ENCODE results near the gene DNAJB5. TPM values are rescaled to one million over a fixed set of nuclear protein-coding genes. Genes with fewer than 3 reads are reported as not detected.
"Not testable (repeated sequence)": the region's sequence is repeated elsewhere in the genome, so short reads cannot be mapped to it uniquely, and the experiment has no call there.

DNAJB5 gene
- total RNA-seq, 1 donor from 2014 or later: 9.1 TPM

DNA sequence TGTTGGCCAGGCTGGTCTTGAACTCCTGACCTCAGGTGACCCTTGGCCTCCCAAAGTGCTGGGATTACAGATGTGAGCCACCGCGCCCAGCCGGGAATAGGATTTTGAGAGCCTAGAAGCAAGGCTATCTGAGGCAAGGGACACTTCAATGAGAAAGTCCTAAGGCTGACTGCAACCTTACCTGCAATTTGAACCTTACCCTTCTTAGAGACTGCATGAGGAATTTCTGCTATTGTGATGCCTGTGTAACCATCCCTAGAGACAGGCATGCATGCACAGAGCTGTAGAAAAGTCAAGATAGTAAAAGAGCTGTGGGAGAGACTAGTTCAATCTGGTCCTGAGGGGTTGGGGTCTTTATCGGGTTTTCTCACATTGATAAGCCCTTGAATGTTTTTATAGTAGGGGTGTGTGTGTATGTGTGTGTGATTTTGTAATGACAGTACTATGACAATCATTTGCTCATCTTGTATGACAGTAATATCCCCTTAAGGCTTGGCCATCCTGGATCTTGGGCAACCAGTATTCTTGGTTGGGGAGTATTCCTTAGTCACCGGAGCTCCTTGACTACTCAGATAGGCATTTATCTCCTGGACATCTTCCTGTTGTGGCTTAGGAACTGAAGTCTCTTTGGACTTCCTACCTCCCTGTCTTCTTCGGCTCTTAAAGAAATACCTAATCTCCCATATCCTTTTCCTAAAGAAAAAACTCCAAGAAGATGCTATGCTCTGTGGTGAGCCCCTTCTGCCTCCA, 11.2 kb downstream of the DNAJB5 start:
- no peak for DNase-seq

DNA sequence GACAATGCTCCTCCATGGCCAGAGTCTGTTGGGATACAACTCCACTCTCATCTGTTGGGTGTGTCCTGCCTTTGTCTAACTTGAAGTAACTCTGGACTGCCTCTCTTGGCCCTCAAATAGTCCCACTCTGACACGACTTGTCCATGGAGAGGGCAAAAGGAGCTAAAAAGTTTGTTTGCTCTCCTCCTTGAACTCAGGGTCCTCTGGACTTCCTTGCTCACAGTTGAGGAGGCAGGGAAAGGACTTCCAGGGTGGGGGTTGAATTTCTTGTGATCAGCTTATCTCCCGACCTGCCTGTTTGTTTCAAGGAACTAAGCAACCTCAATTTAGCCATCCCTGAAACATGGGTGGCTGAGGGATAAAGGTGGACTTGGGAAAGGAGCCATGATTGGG, 11.7 kb downstream of the DNAJB5 start:
- DNase-seq: no peak

DNA sequence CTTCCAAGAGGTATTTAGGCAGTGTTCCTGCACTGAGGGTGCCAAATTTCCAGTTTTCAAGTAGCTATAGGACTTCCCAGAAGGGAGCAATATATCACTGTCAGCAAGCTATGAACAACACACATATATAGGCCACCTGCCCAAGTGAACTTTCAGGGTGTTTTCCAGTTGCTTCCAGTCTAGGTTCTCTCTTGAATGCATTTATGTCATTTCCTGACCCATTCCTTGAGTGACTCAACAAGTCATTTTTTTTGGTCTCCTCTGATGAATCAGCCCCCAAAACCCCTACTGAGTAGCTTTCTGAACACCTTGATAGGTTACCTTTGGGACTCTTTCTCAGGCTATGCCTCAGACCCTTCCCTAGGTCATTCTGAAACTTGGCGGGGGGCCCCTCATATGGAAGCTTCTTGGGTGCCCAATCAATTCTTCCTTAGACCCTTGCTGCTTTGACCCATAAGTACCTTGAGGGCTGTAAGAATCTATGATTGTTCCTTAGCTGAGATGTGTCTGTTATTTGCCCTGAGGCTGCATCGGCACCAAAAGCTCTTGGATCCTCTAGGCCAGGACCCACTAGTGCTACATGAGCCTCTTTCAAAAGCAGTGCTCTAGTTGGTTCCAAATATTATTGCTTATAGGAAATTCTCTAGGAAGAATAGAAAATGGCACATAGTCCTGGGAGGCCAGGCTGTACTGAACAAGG, 12.4 kb downstream of the DNAJB5 start:
- DNase-seq: no peak

DNA sequence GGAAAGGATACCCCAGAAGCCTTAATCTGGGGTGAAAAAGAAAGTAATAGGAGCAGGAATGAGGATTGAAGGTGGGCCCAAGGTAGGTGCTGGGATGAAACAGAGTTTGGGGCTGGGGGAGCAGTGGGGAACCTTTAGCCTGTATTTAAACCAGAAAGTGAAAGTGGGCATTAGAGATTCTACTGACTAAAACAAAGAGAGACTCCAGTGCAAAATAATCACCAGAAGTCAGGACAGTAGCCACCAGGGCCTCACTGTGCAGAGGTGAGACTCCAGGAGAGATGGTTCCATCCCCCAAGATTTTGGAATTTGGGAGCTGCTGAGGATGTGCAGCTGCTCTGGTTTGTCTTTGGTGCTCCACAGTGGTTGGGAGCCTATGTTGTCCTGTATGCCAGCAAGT, 13.1 kb downstream of the DNAJB5 start:
- no peak for DNase-seq

DNA sequence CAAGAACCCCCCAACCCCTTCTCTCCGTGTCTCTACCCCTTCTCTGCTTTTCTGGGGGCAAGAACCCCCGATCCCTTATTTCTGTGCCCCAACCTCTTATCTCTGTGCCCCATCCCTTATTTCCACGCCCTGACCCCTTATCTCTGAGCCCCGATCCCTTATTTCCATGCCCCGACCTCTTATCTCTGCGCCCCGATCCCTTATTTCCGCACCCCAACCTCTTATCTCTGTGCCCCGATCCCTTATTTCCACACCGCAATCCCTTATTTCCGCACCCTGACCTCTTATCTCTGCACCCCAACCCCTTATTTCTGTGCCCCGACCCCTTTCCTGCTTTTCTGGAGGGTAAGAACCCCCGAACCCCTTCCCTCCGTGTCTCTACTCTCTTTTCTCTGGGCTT, 14.8 kb downstream of the DNAJB5 start:
- DNase-seq: not testable (repeated sequence)

DNA sequence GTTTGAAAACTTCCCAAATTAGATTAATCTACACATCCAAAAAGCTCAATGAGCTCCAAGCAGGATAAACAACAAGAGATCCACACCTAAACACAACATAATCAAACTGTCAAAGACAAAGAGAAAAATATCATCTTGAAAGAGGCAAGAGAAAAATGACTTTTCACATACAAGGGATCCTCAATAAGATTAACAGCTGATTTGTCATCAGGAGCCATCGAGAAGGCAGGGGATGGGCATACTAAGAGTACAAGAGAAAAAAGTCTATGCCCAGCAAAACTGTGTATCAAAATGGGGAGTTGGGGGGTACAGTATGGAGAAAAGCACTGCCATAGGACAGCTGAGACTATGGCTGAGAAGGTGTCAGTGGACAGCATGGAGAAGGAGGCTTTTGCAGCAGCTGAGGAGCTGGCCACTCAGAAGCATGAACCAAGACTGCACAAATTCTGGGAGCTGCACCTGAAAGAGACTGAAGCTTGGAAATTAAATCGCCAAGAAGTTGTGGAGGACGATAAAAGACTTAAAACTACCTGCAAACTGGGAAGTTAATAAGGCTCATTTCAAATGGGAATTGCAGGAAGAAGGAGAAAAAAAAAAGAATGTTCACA, 20.9 kb downstream of the DNAJB5 start:
- DNase-seq: no peak

DNA sequence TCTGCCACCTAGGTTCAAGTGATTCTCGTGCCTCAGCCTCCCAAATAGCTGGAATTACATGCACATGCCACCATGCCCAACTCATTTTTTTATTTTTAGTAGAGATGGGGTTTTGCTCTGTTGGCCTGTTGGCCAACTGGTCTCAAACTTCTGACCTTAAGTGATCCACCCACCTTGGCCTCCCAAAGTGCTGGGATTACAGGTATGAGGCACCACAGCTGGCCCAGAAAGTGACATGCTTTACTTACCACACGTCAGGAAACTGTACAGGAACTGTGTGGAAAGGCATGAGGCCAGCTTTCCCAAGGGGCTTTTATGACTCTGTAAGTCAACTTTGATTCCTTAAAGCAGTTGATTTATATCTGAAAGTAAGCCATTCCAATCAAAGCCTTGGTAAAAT, 25.0 kb downstream of the DNAJB5 start:
- no peak for DNase-seq

DNA sequence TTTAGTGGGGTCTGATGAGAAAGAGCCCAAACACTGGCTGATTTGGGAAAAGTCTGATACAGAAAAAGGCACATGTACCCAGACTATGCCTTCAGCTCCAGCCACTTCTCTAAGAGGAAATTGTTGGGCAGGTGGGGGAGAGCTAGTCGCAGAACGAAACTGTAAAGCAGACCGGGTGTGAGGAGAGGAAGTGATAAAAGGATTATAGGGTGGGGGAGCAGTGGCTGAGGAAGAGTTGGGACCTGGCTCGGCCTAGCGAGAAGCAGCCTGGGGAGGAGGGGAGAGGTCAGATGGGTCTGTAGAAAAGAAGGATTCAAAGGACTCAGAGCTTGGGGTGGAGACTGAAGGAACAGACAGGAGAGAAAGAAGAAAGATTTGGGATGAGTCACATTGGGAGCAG, 33.9 kb downstream of the DNAJB5 start:
- DNase-seq: not testable (repeated sequence)

DNA sequence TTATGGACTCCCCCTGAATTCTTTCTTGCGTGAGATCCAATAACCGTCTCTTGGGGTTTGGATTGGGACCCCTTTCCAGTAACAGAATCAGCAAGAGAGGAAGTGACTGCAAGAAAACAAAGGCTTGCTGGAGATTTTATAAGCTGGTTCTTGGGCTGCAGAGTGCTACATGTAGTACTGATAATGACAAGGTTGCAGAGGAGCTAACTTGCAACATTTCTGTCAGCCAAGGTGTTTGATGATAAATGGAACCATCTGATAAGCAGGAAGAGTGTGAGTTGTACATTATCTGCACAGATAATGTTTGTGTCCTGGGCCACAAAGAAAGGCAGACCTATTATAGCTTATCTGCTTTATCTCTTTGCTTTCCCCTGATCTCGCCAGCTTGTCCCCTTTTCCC, 37.1 kb downstream of the DNAJB5 start:
- DNase-seq: no peak

DNA sequence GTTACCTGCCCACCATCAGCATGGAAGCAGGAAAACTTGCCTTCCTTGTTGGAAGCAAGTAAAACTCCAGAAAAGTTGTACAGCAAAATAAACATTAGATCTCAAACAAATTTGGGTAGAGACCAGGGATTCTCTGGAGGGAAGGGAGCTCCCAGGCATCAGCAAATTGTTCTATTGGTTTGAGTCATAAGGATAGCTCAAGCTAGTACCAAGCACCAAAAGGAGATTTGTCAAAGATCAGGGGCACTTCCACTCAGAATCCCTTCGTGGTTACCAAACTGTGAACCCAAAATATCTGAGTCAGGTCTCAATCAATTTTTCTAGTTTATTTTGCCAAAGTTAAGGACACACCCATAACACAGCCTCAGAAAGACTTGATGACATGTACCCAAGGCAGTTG, 37.8 kb downstream of the DNAJB5 start:
- no peak for DNase-seq

DNA sequence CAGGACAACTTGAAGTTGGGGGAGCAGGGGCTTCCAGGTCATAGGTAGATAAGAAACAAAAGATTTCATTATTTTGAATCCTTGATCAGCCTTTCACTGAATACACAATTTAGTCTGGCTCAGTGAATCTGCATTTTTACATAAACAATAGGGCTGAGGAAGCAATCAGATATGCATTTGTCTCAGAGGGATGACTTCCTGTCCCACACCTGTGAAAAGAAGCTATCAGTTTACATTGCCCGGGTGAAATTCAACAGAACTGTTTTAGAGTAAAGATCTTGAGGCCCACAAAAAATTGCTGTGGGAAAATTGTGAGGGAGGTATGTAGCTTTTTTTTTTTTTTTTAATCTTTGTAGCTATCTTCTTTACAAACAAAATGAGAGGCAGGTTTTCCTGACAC, 38.3 kb downstream of the DNAJB5 start:
- DNase-seq: no peak

DNA sequence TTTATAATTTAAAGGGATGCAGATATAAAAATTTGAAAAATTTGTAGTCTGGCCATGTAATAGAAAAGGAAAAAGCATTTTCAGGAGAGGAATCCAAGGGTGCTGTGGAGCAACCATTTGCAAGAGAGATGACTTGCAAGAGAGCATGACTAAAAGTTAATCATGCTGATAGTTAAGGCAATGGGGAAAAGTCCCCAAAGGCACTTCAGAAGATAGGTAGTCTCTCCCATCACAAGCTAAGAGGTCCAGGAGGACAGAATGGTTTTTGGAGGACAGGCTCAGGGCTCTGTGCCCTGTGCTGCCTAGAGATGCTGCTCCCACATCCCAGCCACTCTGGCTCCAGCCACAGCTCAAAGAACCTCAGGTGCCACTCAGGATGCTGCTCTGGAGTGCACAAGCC, 38.8 kb downstream of the DNAJB5 start:
- DNase-seq: no peak

DNA sequence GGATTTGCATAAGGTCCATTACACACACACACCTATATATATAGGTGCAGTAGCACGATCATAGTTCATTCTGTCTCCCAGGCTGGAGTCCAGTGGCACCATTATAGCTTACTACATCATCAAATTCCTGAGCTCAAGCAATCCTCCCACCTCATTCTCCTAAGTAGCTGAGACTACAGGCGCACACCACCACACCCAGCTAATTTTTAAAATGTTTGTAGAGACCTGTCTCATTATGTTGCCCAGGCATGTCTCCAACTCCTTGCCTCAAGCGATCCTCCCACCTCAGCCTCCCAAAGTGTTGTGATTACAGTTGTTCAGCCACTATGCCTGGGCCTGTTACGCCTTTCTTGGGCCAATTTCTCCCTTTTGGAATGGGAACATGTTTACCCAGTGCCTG, 39.7 kb downstream of the DNAJB5 start:
- DNase-seq: no peak

DNA sequence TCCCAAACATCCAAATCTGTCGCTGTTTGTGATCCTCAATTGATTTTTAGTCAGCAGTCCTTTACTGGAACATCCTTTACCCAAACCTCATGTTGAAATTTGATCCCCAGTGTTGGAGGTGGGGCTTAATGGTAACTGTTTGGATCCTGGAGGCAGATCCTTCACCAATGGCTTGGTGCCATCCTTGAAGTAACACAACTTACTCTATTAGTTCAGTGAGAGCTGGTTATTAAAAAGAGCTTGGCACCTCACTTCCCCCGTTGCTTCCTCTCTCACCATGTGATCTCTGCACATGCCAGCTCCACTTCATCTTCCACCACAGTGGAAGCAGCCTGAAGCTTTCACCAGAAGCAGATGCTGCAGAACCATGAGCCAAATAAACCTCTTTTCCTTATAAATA, 40.3 kb downstream of the DNAJB5 start:
- DNase-seq: no peak

DNA sequence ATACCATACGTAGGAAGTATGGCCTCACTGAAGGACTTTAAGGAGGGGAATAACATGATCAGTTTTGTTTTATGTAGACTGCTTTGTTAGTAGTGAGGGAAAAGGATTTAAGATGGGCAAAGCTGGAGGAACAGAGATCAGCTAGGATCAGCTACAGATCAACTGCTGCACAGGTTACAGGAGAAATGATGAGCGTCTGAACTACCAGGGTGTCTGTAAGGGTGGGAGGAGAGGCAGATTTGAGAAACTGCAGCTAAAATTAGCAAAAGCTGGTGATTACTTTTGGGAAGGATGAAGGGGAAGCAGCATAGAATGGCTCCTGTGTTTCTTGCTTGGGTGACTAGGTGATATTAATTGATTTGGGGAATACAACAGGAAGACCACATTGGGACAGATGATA, 43.6 kb downstream of the DNAJB5 start:
- no peak for DNase-seq

DNA sequence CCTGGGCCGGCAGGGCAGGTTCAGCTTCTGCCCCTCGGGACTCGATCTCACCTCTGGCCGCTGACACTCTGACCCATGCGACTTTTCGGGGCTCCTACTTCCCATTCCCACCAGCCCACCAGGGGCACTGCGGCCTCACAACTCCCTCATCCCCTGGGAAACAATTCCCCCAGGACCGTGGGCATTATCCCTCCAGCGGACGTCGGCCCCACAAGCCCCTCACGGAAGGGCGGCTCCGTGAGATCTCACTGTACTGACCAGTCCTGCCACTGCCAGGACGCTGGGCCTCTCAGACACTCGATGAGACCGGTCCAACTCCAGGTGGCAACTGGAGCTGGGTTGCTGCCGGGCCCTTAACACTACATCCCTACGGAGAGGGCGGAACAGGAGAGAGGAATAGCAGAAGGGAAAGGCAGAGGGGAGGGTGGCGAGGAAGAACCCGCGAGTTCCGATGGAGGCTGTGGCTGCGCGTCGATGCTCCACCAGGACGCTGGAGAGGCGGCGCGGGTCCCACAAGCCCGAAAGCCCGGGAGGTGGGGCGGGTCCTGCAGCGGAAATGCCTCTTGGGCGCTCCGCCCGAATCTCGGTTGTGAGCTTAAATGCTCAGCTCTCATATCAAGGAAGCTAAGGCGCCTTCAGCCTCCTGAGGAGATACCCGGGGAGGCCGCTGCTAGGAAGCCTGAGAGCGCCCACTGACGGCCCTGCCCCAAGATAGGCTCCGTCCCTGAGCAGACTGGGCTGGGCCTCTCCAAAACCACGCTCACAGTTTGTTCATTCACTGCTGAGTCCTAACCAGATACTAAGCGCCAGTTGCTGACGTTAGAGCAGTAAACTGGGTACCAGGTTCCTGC, 46.5 kb downstream of the DNAJB5 start:
- DNase-seq: no peak

DNA sequence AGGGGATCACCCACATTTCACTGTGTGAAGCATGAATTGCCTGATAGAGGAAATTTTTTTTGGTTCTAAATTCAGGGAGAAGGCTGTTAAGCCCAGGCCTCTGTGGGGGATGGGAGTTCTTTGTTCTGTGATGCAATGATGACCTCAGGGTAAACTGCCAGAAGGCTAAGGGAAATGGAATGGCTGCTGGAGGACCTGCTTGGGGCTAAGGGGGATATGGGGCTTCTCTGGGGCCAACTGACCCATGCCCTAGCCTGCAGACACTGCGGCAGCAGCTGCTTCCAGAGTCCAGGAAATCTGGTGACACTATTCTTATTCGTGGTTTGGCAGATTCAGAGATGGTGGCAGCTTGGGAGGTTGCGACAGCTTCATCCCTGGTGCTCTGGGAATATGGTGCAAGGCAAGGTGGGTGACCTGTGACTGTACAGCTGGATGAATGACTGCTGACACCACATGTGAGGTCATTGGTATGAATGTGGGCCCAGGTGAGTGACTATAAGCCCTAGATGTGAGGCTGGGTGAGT, 52.6 kb downstream of the DNAJB5 start:
- DNase-seq: no peak

DNA sequence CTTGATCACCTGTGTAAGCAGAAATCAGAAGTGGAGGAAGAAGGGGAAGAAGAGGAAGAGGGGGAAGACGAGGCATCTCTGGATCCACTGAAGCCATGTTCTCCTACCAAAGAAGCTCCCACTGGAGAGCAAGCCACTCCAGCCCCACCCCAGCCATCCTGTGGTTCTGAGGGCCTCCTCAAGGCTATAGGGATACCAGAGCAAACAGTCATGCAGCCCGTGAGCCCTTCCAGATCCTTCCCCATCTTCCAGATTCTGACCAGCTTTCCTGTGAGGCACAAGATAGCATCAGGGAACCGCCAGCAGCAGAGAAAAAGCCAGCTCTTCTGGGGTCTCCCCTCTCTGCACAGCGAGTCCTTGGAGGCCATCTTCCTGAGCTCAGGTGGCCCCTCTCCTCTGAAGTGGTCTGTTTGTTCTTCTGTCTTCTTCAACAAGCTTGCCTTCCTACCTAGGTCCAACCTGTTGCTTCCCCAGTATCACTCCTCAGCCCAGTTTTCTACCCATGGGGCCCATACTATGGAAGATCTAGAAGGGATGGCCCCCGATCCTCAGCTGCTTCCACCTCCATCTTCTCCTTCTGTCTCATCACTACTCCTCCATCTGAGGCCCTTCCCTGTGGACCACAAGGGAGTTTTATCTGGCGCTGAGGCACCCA, 53.5 kb downstream of the DNAJB5 start:
- DNase-seq: no peak

DNA sequence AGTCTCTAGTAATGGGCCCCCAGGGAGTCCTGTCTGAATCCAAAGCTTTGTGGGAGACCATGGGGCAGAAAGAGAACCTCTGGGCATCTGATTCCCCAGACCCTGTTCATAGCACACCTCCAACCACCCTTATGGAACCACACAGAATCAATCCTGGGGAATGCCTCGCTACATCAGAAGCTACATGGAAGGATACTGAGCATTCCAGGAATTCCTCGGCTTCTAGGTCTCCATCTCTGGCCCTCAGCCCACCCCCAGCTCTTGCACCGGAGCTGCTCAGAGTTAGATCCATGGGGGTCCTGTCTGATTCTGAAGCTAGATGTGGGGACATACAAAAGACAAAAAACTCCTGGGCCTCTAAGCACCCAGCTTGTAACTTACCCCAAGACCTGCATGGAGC, 54.5 kb downstream of the DNAJB5 start:
- no peak for DNase-seq

Data from skin of body (tissue), 2 donors.